ENCODE results near the gene NEUROD4.

The NEUROD4 gene

DNA sequence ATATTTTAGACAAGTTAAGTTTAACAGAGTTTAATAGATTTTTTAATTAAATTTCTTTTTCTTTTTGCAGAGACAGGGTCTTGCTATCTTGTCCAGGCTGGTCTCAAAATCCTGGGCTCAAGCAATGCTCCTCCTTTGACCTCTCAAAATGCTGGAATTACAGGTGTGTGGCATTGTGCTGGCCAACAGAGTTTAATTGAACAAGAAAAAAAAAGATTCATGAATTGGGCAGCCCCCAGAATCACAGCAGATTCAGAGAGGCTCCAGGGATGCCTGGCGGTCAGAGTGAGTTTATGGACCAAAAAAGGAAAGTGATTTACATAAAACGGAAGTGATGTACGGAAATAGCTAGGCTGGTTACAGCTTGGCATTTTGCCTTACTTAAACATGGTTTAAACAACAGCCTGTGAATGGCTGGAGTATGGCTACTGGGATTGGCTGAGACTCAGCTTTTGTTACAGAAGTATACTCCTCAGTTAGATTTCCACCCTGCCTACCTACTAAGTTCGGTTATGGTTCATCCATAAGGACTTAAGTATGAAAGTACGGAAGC lies 20.7 kb upstream of the NEUROD4 start:
- DNase-seq = no peak

DNA sequence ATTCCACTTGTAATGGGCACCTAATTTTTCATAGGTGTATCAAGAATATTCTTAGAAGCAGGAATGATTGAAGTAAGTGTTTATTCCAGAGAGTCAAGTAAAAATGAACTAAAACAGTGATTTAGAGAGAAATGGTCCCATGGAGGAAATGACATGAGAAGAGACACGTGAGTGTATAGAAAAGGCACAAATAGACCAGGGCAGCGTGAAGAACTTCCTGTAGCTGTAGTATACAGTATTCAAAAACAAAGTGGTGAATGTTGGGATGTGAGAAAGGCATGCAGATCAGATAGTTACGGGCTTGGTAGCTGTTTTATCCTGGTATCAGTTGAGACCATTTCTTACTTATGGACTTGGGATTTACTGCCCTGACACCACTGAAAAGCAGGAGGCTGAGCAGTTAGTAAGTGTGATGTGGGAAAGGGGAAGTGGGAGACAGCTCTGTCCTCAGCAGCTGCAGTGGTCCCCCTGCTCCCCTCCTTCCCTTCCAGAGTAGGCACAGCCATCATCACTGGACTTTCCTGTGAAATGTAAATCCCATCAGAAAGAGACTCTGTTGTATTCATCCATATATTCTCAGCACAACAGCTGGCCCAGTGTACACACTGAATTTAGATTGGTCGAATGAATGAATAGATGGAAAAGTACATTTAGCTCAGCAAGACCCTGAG lies 18.4 kb upstream of the NEUROD4 start:
- no peak for DNase-seq

DNA sequence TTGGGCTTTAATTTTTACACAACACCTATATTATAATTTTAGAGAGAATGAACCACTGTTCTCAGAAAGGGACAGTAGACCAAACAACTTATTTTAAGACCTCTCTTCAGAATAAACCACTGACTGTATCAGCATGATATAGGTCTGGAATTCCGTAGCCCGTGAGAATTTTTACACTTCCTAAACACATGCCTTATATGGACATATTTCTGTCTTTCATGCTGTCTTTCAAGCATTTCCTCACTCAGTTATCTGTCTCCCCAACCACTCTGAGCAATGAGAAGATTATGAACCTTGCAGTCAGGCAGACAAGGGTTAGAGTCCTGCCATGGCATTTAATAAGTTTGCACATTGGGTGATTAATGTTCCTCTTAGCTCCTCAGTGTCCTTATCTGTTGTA lies 17.4 kb upstream of the NEUROD4 start:
- no peak for DNase-seq

DNA sequence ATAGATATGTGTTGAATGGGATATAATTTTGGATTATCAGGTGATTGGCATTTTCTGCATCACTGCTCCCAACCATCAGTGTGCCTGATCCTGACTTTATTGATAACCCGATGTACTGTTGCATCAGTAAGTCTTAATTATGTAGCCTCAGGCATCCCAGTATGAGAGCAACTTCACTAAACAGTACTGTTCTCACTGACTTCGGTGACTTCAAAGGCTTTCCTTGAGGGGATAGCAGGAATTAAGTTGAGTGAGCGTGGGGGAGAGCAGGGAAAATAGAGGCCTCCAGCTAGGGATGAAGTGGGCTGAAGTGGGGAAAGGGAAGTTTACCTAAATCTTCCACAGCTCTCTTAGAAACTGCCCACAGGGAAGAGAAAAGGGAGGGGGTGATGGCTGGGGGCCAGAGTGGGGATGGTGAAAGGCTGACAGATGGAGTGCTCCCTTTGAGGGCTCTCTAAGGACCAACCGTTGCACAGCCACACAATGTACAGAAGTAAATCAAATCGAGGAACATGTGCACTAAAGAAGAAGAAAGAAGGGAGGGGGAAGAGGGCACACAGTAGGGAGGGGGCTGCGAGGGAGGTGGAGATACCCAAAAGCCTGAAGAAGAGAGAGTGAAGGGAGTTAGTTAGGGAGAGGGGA lies 10.7 kb upstream of the NEUROD4 start:
- DNase-seq = no peak

- no peak for DNase-seq
Observed at GRCh38 chr12:55017416-55017925, 2.3 kb upstream of the NEUROD4 start.

DNA sequence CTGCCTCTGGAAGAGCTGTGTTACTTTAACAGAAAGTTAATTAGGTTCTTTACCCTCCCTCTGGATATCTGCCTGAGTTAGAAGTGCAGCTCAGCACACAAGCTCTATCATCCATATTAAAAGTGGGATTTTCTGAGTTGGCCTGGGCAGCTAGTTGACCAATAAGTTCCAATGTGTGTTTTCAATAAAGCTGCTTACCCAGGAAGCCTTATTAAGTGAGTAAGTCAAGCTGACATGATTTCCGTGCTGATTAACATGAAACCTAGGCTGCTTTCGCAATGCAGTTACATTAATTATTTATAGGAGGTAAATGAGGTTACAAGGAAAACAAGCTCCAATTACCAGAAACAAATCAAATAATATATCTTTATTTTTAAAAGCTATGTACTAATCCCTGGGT lies 4.8 kb downstream of the NEUROD4 start:
- no peak for DNase-seq

GRCh38 chr12:55025508-55025907 lies 5.7 kb downstream of the NEUROD4 start:
- no peak for DNase-seq

GRCh38 chr12:55034218-55034617 lies 14.4 kb downstream of the NEUROD4 start:
- DNase-seq = no peak

GRCh38 chr12:55036326-55037115 lies 16.7 kb downstream of the NEUROD4 start:
- DNase-seq = no peak

GRCh38 chr12:55037351-55037987 lies 17.7 kb downstream of the NEUROD4 start:
- no peak for DNase-seq

GRCh38 chr12:55039395-55040354 lies 19.9 kb downstream of the NEUROD4 start:
- DNase-seq = no peak

- no peak for DNase-seq
Observed at GRCh38 chr12:55041345-55042055, 21.7 kb downstream of the NEUROD4 start.

DNA sequence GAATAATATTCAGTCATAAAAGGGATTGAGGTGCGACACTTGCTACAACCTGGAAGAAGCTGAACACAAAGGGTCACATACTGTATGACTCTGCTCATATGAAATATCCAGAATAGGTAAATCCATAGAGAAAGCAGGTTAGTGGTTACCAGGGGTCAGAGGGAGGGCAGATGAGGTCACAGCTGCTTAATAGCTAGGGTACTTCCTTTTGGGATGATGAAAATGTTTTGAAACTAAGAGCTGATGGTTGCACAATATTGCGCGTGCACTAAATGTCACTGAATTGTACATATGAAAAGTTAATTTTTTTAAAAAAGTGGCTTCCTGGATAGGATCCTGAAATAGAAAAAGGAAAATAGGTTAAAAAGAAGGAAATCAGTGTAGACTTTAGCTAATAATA lies 23.8 kb downstream of the NEUROD4 start:
- no peak for DNase-seq

GRCh38 chr12:55044135-55044534 lies 24.4 kb downstream of the NEUROD4 start:
- DNase-seq = no peak

GRCh38 chr12:55049676-55050075 lies 29.9 kb downstream of the NEUROD4 start:
- DNase-seq = no peak

DNA sequence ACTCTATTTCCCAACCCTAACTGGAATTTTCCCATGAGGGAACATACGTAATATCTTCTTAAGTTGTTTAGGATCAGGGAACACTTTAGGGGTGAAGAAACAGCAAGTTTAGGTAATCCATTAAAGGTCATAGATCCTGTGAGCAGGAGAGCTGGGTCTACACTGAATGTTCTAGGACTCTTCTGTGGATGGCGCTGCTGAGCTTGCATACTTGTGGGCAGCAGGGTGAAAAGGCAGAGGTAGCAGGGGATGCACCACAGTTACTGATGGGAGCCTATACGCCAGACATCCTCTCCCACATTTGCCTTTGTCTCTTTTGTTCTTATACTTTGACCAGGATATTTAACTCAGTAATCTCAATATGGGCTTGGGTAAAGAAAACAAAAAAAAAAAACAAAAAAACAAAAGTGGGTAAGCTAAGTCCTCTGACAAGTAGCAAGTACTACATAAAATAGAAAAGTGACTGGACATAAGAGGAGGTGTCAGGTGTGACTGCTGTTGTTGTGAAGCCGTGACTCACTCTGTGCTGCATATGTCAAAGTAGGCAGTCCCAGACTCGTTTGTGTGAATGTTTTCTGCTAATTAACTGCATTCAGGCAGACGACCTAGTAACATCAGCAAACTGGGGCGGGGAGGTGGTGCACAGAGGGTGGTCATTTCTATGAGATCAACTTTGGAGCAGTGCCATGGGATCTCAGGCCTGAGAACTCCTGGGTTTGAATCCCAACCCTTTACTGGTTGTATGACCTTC lies 31.6 kb downstream of the NEUROD4 start:
- no peak for DNase-seq

DNA sequence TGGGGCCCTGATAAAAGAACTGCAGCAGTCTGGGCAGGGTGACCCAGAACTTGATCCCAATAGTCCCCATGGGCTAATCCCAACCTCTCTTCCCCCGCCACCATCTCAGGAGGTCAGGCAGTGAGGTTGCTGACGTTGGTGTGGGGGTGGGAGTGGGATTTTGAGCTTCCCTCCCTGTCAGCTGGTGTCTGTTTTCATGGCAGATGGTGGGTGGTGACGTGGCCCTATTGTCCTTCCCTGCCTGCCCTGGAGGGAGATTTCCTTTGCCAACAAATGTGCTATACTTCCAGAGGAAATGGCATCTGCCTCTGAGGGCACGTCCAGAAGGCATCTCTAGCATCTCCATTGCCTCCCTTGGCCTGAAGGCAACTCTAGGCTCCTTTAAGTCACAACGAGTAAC lies 37.7 kb downstream of the NEUROD4 start:
- DNase-seq = no peak

DNA sequence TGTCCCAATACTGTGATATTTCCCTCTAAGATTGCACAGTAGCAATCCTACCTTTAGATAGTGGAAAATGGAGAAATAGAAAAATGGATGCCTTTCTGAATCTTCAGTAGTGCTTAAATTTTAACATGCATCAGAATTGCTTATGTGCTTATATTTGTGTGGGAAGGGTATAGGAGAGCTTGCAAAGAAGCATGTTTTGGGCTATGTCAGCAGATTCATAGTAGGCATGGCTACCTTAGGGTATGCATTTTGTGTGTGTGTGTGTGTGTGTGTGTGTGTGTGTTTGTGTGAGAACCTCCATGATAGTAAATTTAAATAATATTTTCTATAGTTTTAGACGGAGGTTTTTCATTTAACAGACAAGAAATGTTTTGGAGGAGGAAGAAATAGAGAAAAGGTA lies 38.3 kb downstream of the NEUROD4 start:
- no peak for DNase-seq

DNA sequence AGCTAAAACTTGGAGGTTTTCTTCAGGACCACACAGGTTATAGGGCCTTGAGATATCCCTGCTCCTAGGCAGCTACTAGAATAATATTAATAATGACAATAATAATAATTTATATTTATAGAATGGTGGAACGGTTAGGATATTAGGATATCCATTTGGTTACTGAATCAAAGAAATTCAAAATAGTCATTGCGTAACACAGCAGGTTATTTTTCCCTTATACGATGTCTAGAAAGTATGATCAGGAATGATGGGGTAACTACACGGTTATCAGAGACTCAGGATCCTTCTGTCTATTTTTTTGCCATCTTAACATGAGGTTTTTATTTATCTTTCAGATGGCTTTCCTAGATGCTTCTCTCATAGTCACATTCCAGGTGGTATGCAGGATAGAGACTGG lies 39.0 kb downstream of the NEUROD4 start:
- DNase-seq = no peak

DNA sequence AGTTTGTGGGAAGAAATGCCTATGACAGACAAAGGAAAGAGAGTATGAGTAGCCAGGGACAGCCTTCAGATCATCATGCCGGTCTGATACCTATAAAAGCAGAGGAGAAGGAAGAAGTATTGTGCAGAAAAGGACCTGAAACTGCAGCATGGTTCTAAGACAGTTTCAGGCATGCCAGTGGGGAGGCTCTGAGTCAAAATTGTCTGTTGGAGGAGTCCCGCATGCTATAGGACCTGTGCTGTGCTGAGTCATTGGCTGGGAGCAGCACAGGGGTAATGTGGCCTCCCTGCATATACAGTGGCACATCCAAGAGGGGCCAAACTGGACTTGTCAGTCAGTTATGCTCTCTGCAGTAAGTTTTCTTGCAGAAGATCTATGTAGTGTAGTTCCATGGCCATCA lies 40.7 kb downstream of the NEUROD4 start:
- no peak for DNase-seq
